HCT116 (cell line): ENCODE data around the gene ZNF792. TPM values are rescaled to one million over a fixed set of nuclear protein-coding genes. Genes with fewer than 3 reads are reported as not detected.
"Not testable (repeated sequence)": the region's sequence is repeated elsewhere in the genome, so short reads cannot be mapped to it uniquely, and the experiment has no call there.

Experiments
- ATAC-seq: fragments of 200-7000 bp; cut with Tn5 transposase; 2 replicates; pipeline ENCODE4 v1.9.1; 2020; ENCODE audit warnings: mild to moderate bottlenecking, moderate library complexity
- BruUV-seq: library from RNA; stranded (reverse); fragments of 400-500 nt; replicated peaks from 2 replicates; lab custom pipeline; 2021; lab: Mats Ljungman, UMichigan
- CTCF ChIA-PET: fragments of 300-600 bp; sonication (Branson Sonifier 250); formaldehyde crosslinking; loops from one replicate; lab custom pipeline; 2021; ENCODE audit warnings: antibody characterized with exemption; lab: Charles Lee
- POLR2A ChIA-PET: fragments of 300-600, 350-600 bp; sonication (Branson Sonifier 250); formaldehyde crosslinking; loops from one replicate; lab custom pipeline; 2021; ENCODE audit warnings: antibody characterized with exemption; lab: Charles Lee
- RAD21 ChIA-PET, 2 experiments: fragments of 300-600 bp; sonication (Branson Sonifier 250); formaldehyde crosslinking; loops; one replicate each; lab custom pipeline; 2023; ENCODE audit warnings: low total read pairs in 2 of 2; ENCODE audit not compliant: uncharacterized antibody in 2 of 2, unreplicated experiment in 2 of 2, low non-redundant PET in 1 of 2; lab: Charles Lee
- DNase-seq: peaks from one replicate; pipeline ENCODE4 v3.0.0-alpha.2; 2010; ENCODE audit warnings: low read depth, low spot score
- H2AFZ ChIP-seq: fragments of 200-600 bp; shearing (Covaris generic), sonication (generic); 2 replicates; pipeline ENCODE4 v1.6.1; 2017; ENCODE audit warnings: low read depth, mixed run types, mixed read lengths, antibody characterized with exemption, low read length; ENCODE audit not compliant: poor library complexity, severe bottlenecking
- H3K27ac ChIP-seq: 2 replicates; pipeline ENCODE4 v1.5.1; 2012; ENCODE audit warnings: low read depth, low read length
- H3K27me3 ChIP-seq: fragments of 200-600 bp; sonication (generic); 2 replicates; pipeline ENCODE4 v1.6.1; 2016; ENCODE audit warnings: mixed run types, low read length, mixed read lengths; ENCODE audit not compliant: insufficient read depth
- H3K36me3 ChIP-seq, 2 experiments: fragments of 200-500 bp in 1 of 2; fragments of 200-600 bp in 1 of 2; sonication (Bioruptor generic) in 1 of 2; sonication (generic) in 1 of 2; 2 replicates each; pipeline versions ENCODE4 v1.5.1 to v1.6.1; 2014 to 2016; ENCODE audit warnings: low read length in 2 of 2, inconsistent platforms in 1 of 2, mixed read lengths in 1 of 2, mixed run types in 1 of 2; ENCODE audit not compliant: insufficient read depth in 2 of 2, control insufficient read depth in 1 of 2
- H3K4me1 ChIP-seq, 2 experiments: fragments of 200-600 bp in 1 of 2; sonication (generic) in 1 of 2; 2 replicates each; pipeline versions ENCODE4 v1.5.1 to v1.6.1; 2012 to 2017; ENCODE audit warnings: low read length in 2 of 2, inconsistent platforms in 1 of 2, mild to moderate bottlenecking in 1 of 2, mixed read lengths in 1 of 2, mixed run types in 1 of 2, moderate library complexity in 1 of 2; ENCODE audit not compliant: insufficient read depth in 2 of 2, control insufficient read depth in 1 of 2
- H3K4me2 ChIP-seq: fragments of 200-600 bp; sonication (generic); 2 replicates; pipeline ENCODE4 v1.6.1; 2017; ENCODE audit warnings: mixed run types, low read length, mixed read lengths
- H3K4me3 ChIP-seq, 2 experiments: fragments of 200-600 bp in 1 of 2; sonication (generic) in 1 of 2; replicated peaks in 1 of 2; 2 replicates each; pipeline ENCODE4 v1.5.1; 2011 to 2016; ENCODE audit warnings: low read length in 2 of 2, control low read depth in 1 of 2, low read depth in 1 of 2, mild to moderate bottlenecking in 1 of 2, mixed read lengths in 1 of 2, mixed run types in 1 of 2
- H3K79me2 ChIP-seq: fragments of 200-600 bp; sonication (generic); 2 replicates; pipeline ENCODE4 v1.6.1; 2017; ENCODE audit warnings: mild to moderate bottlenecking, mixed run types, low read length, moderate library complexity, mixed read lengths; ENCODE audit not compliant: insufficient read depth
- H3K9ac ChIP-seq: fragments of 200-600 bp; sonication (generic); 2 replicates; pipeline ENCODE4 v1.6.1; 2016; ENCODE audit warnings: low read length, mixed read lengths
- H3K9me2 ChIP-seq: fragments of 200-600 bp; sonication (generic), shearing (Covaris generic); 2 replicates; pipeline ENCODE4 v1.6.1; 2017; ENCODE audit warnings: mixed run types, mild to moderate bottlenecking, moderate library complexity; ENCODE audit not compliant: insufficient read depth
- H3K9me3 ChIP-seq, 2 experiments: fragments of 200-500 bp in 1 of 2; fragments of 200-600 bp in 1 of 2; sonication (Bioruptor generic) in 1 of 2; sonication (generic) in 1 of 2; 2 replicates each; pipeline ENCODE4 v1.6.1; 2014 to 2017; ENCODE audit warnings: low read length in 2 of 2, mixed read lengths in 2 of 2, inconsistent platforms in 1 of 2, low read depth in 1 of 2, mild to moderate bottlenecking in 1 of 2, mixed run types in 1 of 2, moderate library complexity in 1 of 2; ENCODE audit not compliant: control insufficient read depth in 1 of 2, insufficient read depth in 1 of 2
- H4K20me1 ChIP-seq: fragments of 200-600 bp; sonication (generic), shearing (Covaris generic); 2 replicates; pipeline ENCODE4 v1.6.1; 2017; ENCODE audit warnings: mixed run types, mild to moderate bottlenecking, moderate library complexity; ENCODE audit not compliant: insufficient read depth
- CEBPB ChIP-seq: IDR thresholded peaks from 2 replicates; pipeline ENCODE4 v1.6.1; 2012; ENCODE audit warnings: low read depth
- EGR1 ChIP-seq: IDR thresholded peaks from 2 replicates; pipeline ENCODE4 v1.6.1; 2012; ENCODE audit warnings: low read depth
- ELF1 ChIP-seq: IDR thresholded peaks from 2 replicates; pipeline ENCODE4 v1.6.1; 2012; ENCODE audit warnings: low read depth, borderline replicate concordance
- EZH2phosphoT487 ChIP-seq: fragments of 200-600 bp; IDR thresholded peaks from 2 replicates; pipeline ENCODE4 v1.6.1; 2018; ENCODE audit warnings: antibody characterized with exemption, borderline replicate concordance
- POLR2AphosphoS5 ChIP-seq: IDR thresholded peaks from 2 replicates; pipeline ENCODE4 v1.6.1; 2011; ENCODE audit warnings: mild to moderate bottlenecking, low read depth, low read length, moderate library complexity
- TCF7L2 ChIP-seq: IDR thresholded peaks from 2 replicates; pipeline ENCODE4 v1.7.0; 2011; ENCODE audit warnings: borderline replicate concordance, inconsistent platforms; ENCODE audit not compliant: insufficient read depth, insufficient read length; ENCODE audit errors: extremely low read depth
- YY1 ChIP-seq: IDR thresholded peaks from 2 replicates; pipeline ENCODE4 v1.6.1; 2011; ENCODE audit warnings: low read length, low read depth, moderate library complexity, mild to moderate bottlenecking; ENCODE audit not compliant: insufficient replicate concordance; ENCODE audit errors: extremely low read depth
- ZNF274 ChIP-seq: fragments of 200-500 bp; sonication (Bioruptor generic); IDR thresholded peaks from 2 replicates; pipeline ENCODE4 v1.6.1; 2014; ENCODE audit warnings: mild to moderate bottlenecking, low read depth, low read length, inconsistent platforms
- intact Hi-C: fragments of 100-400 bp; cut with micrococcal nuclease; formaldehyde crosslinking; loops from 2 replicates; pipeline ENCODE4 v1.10.0; 2022
- total RNA-seq: library from RNA; stranded (reverse); gene quantifications from one replicate; pipeline ENCODE4 v1.2.1, GENCODE V29; 2021; ENCODE audit not compliant: unreplicated experiment
- TF ChIP-seq, protein P1 (sequence below), 3 experiments: fragments of 200-600 bp in 1 of 3; sonication (generic) in 1 of 3; IDR thresholded peaks in 2 of 3; conservative IDR thresholded peaks in 1 of 3; 2 replicates each; pipeline ENCODE4 v1.5.1; 2012 to 2017; ENCODE audit warnings: low read depth in 2 of 3, low read length in 2 of 3, antibody characterized with exemption in 1 of 3, borderline replicate concordance in 1 of 3, control low read depth in 1 of 3, mild to moderate bottlenecking in 1 of 3, mixed read lengths in 1 of 3, mixed run types in 1 of 3, moderate library complexity in 1 of 3; ENCODE audit not compliant: insufficient read depth in 1 of 3
- TF ChIP-seq, protein P2 (sequence below): IDR thresholded peaks from 2 replicates; pipeline ENCODE4 v1.6.1; 2012
- TF ChIP-seq, protein P3 (sequence below): IDR thresholded peaks from 2 replicates; pipeline ENCODE4 v1.6.1; 2012

Gene ZNF792
- total RNA-seq, 1 experiment from 2014 or later, result 3.6 TPM

DNA sequence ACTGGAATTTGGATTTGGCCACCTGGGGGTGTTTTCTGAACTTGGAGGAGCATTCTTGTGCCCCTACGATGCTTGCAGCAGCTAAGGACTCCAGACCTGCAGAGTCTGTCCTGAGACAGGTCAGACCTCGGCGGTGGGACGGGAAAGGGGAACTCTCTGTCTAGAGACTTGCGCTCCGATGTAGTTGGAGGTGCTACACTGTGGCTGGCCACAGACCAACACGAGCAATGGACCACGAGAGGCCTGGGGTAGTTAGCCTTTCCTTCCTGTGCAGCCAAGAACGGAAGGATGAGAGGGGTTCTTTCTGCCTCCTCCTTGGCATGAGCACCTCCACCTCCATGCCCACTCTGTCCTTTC, 30.2 kb upstream of the ZNF792 start (continued):
- TF ChIP-seq, protein P1, sequence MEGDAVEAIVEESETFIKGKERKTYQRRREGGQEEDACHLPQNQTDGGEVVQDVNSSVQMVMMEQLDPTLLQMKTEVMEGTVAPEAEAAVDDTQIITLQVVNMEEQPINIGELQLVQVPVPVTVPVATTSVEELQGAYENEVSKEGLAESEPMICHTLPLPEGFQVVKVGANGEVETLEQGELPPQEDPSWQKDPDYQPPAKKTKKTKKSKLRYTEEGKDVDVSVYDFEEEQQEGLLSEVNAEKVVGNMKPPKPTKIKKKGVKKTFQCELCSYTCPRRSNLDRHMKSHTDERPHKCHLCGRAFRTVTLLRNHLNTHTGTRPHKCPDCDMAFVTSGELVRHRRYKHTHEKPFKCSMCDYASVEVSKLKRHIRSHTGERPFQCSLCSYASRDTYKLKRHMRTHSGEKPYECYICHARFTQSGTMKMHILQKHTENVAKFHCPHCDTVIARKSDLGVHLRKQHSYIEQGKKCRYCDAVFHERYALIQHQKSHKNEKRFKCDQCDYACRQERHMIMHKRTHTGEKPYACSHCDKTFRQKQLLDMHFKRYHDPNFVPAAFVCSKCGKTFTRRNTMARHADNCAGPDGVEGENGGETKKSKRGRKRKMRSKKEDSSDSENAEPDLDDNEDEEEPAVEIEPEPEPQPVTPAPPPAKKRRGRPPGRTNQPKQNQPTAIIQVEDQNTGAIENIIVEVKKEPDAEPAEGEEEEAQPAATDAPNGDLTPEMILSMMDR (IDR thresholded peaks at IDR 0.05 in 2 of 3, conservative IDR thresholded peaks at IDR 0.05 in 1 of 3; ENCODE audit: borderline replicate concordance in 1 of 3, insufficient read depth in 1 of 3, low read depth in 2 of 3, low read length in 2 of 3), result no peak
- TF ChIP-seq CEBPB (no peak), ELF1 (no peak), YY1 (no peak), POLR2AphosphoS5 (no peak), TCF7L2 (no peak), EGR1 (no peak), ZNF274 (no peak), EZH2phosphoT487 (no peak)
- TF ChIP-seq, protein P2, sequence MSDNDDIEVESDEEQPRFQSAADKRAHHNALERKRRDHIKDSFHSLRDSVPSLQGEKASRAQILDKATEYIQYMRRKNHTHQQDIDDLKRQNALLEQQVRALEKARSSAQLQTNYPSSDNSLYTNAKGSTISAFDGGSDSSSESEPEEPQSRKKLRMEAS, result no peak
- TF ChIP-seq, protein P3, sequence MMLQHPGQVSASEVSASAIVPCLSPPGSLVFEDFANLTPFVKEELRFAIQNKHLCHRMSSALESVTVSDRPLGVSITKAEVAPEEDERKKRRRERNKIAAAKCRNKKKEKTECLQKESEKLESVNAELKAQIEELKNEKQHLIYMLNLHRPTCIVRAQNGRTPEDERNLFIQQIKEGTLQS, result no peak

DNA sequence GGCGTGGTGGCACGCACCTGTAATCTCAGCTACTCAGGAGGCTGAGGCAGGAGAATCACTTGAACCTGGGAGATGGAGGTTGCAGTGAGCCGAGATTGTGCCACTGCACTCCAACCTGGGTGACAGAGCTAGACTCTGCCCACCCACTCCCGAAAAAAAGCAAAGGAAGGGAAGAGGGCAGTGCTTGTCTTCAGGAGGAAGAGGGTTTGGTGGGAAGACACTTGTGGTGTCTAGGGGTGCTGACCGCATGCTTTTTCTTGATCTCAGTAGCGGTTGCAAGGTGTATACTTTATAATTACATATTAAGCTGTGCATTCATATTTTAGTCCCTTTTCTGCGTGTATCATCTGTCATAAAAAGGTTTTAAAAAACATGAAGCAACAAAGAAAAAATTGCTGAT, 28.6 kb upstream of the ZNF792 start:
- DNase-seq, H3K4me3 ChIP-seq, H4K20me1 ChIP-seq, ATAC-seq, BruUV-seq, H3K27me3 ChIP-seq, H3K9me3 ChIP-seq, POLR2A ChIA-PET, H3K36me3 ChIP-seq, CTCF ChIA-PET, intact Hi-C loops, H3K4me2 ChIP-seq, H3K4me1 ChIP-seq, H3K79me2 ChIP-seq, RAD21 ChIA-PET, H2AFZ ChIP-seq, H3K9ac ChIP-seq, H3K9me2 ChIP-seq, H3K27ac ChIP-seq: not testable (repeated sequence)
